KG1 (cell line): ENCODE data around the gene PABPN1.
"Not testable (repeated sequence)": the region's sequence is repeated elsewhere in the genome, so short reads cannot be mapped to it uniquely, and the experiment has no call there.

Source experiments
- DNase-seq: peaks from one replicate; lab custom pipeline; 2025; lab: John Stamatoyannopoulos, UW

Gene PABPN1

DNA sequence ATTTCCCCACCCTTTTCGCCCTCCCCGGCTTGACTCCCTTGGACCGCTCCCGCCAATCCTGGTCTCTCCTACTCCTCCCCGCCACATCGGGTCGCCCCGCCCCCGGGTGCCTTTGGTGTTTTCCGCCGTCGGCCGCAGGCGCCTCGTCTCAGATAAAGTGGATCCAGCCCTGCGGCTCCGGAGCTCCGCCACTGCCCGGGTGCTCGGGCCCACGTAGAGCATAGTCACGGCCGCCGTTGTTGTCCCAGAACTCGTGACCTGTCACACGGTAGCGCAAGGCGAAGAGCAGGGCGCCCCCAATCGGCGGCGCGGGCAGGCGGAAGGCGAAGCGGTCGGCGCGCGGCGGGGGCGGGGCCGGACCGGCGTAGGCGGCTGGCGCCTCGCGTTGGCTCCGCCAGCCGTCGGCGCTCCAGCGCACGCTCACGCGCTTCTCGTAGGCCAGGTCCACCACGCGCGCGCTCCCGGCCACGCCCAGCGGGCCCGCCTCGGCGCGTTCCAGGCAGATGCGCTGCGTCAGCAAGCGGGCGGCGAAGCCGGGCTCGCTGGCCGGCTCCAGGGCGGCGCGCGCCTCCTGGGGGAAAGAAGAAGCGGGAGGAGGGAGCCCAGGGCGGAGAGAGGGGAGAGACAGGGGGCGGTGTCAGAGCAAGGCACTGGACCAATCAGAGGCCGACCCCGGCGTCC is 19.8 kb upstream of the PABPN1 start:
- peak; percentile 89 for DNase-seq

DNA sequence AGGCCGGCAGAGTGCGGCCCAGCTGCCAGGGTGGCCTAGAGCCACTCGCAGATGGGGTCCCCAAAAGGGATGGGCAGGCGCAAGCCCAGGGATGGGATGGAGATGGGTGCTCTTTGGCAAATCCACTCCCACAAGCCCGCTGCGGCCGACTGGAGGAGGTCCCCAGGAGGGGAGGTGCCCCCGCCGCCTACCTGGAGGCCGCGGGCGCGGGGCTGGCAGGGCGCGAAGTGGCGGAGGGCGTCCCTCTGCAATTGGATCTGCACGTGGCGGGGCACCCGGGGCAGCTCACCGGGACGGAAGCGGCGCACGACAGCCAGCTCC is 19.3 kb upstream of the PABPN1 start:
- DNase-seq, result peak; percentile 83

DNA sequence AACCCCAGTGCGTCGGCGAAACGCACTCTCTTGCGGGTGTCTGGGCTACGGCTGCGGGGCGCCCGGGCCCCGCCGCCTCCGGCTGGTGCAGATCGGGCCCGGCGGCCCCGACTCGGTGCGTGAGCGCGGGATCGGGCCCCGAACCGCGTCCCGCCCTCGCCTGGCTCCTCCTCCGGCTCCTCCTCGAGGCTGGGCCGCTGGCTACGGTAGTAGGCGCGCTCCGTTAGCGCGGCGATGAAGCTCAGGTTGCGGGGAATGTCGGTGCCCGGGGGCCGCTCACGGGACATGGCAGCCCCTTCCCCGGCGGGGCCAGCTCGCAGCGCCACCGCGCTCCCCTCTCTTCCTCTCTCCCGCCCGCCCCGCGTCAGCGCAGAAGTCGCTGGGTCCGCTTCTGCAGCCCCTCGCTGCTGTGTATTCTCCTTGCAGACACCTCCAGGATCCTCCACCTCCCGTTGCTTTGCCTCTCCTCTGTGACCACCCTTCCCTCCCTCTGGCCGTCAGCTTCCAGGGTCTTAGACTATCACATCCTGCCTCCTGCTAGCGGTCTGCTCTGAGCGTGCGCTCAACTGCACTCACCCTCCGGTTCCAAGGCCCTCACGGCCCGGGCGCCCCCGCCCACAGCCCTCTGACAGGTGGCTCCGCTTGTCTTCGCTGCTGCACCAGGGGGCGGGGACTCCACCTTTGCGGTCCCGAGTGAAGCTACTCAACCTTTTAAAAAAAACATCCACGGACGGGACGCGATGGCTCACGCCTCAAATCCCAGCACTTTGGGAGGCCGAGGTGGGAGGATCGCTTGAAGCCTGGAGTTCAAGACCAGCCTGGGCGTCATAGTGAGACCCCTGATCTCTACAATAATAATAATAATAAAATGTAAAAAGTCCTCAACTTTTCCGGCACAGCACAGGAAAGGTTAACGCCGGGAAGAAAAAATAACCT is 18.7 kb upstream of the PABPN1 start, which contains the start of gene PPP1R3E:
Gene PPP1R3E, minus strand, starts transcription at position 570 of the 936 bp plus-strand sequence. Its CDS starts 283 bp downstream, at position 287.
- DNase-seq, result peak; percentile 53

DNA sequence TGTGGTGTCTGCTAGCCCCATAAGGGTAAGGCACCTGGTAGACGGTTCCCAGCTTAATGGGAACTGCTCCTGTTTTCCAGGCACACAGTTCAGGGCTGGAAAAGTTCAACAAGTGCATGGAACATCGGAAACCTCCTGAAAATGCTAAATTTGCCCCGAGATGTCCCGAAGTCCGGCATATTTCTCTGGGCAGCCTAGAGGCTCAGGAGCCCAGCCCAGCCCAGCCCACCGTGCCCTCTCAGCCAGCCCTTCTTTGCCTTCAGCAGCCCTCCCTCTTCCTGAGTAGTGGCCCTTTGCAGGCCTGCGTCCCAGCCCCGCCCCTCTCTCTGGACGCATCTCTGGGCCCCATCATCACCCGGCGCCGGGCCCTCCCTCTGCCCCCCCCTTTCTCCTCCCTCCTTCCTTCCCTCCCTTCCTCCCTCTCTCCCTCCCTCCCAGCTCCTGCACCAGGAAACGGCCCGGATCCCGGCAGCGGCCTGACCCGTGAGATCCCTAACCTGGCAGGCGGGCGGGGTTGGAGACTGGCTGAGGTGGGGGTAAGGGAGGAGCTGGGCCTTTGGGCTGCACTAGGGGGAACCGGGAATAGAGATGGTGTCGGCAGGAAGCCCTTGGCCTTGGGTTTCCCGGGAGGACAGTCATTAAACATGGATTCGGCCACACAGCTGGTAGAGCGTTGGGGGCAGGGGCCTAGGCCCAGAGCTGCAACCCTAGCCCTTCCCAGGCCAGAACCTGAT is 14.7 kb upstream of the PABPN1 start, which contains the start of gene BCL2L2:
Gene BCL2L2, plus strand, starts transcription at position 422 of the 734 bp plus-strand sequence. CDS start 935 bp downstream, outside the sequence.
- peak; percentile 72 for DNase-seq

DNA sequence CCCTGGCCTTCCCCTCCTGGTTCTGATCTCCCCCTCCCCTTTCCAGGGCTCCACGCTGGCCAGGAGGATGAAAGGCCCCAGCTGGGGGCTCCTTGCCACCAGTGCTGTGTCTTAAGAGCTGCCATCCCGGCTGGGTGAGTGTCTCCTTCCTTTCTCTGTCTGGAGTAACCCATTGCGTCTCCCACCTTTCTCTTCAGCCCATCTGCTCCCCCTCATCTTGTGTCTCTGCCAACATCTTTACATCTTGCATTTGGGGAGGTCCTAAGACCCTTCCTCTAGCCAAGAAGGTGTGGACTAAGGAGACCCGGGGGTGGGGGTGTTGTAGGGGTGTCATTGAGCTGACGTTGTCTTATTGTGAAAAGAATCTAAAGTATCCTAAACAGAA is 14.1 kb upstream of the PABPN1 start:
- no peak for DNase-seq

DNA sequence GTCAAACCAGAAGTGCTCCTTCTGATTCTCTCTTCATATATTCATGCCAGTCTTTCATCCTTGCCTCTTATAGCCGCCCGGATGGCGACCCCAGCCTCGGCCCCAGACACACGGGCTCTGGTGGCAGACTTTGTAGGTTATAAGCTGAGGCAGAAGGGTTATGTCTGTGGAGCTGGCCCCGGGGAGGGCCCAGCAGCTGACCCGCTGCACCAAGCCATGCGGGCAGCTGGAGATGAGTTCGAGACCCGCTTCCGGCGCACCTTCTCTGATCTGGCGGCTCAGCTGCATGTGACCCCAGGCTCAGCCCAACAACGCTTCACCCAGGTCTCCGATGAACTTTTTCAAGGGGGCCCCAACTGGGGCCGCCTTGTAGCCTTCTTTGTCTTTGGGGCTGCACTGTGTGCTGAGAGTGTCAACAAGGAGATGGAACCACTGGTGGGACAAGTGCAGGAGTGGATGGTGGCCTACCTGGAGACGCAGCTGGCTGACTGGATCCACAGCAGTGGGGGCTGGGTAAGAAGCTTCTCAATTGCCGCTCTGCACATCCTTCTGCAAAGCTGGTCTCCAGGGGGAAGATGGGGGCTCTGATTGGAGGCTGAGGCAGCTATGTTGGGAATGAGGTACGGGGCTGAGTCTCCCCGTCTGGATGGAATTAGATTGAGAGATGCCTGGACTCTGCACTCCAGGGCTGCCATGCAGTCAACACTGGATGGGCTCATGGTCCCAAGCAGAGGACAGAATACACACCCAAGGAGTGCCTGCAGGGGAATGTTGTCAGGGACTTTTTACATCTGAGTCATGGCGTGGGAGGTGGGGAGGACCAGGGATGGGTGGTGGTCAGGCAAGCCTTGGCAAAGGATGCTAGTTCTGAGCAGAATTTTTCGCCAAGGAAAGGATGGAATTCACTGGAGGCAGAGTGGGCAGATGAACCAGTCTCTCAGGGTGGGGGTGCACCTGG is 13.3 kb upstream of the PABPN1 start:
- DNase-seq, result no peak

DNA sequence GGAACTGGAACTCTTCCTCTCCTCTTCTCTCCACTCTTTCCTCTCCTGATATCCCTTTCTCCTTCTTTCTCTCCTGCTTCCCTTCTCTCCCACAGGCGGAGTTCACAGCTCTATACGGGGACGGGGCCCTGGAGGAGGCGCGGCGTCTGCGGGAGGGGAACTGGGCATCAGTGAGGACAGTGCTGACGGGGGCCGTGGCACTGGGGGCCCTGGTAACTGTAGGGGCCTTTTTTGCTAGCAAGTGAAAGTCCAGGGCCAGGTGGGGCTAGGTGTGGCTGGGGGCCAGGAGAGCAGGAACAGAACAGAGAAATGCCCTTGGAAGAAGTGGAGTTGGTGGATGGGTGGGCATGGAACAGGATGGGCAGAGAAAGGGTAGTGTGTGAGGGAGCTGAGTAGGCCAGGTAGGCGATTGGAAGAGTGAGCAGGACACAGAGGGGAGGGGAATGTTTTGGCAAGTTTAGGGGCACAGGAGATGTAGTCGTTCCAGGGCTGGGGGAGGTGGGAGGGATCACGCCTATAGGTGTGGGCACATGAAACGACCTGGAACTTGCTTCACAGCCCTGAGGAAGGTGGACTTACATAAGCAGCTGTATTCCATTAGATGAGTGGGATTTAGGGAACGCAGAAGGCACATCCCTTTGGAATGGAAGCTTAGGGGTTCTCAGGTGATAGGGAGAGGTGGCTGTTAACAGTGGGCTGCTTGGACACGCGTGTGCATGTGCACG is 12.4 kb upstream of the PABPN1 start:
- DNase-seq, result no peak

DNA sequence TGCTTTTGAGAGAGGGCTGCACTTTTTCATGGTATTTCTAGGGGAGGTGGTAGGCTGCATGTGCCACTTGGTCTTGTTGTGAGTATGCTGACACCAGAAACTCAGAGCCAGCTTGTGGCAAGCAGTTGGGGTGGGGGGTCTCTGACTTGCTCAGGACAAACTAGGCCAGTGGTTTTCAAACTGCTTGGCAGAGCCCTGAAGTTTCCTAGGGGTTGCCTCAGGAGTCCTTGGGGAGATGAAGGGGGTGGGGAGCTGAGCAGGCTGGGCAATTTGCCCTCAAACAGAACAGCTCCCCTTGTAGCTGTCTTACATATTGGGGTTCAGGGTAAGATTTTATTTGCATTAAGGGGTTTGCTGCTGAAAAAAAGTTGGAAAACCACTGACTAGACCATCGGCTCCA is 10.7 kb upstream of the PABPN1 start:
- no peak for DNase-seq

DNA sequence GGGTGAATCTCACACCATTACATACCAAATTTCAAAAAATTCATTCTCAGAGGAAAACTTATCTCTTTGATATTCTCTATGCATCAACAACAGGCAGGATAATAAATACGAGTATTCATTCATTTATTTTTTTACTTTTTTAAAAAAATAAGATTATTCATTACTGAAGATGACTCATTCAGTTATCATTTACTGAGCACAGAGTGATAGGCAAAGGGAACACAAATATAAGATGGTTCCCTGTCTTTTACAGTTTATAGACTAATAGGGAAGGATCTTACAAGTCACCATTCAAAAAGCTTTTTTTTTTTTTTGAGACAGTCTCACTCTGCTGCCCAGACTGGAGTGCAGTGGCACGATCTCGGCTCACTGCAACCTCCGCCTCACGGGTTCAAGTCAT is 5.0 kb upstream of the PABPN1 start:
- DNase-seq, result no peak

DNA sequence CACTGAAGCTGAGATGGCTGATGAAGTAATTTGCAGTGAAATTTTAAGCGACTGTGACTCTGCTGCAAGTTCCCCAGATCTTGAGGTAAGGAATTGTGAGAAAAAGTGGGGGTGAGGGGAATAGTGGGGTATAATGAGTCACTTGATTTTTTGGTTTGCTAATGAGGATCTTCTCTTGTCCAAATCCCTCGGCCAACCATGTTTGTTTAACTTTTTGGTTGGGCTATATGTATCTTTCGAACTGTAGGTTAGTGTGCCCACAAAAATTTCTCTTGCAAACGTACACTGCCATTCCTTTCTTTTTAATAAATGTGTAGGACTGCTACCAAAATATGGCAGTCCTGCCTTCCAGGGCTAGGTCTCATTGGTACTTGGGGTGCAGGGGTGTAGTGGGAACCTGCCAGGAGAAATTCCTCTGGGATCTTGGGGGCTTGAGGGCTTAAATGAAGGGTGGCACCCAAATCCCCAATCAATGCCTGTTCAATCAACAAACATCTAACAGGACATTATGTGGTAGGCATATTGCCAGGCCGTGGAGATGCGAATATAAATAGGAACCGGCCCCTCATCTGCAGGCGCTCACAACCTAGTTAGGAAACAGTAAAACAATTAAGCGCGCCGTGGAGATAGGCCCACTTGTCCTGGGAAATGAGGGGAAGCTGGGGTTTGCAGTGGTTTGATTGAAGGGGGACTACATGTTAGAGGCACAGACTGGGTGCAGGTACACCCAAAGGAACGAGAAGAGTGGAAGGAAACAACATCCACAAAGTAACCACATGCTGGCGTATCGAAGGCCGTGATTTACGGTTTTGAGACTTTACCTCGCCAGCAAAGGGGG is 1.3 kb upstream of the PABPN1 start:
- DNase-seq, result no peak

DNA sequence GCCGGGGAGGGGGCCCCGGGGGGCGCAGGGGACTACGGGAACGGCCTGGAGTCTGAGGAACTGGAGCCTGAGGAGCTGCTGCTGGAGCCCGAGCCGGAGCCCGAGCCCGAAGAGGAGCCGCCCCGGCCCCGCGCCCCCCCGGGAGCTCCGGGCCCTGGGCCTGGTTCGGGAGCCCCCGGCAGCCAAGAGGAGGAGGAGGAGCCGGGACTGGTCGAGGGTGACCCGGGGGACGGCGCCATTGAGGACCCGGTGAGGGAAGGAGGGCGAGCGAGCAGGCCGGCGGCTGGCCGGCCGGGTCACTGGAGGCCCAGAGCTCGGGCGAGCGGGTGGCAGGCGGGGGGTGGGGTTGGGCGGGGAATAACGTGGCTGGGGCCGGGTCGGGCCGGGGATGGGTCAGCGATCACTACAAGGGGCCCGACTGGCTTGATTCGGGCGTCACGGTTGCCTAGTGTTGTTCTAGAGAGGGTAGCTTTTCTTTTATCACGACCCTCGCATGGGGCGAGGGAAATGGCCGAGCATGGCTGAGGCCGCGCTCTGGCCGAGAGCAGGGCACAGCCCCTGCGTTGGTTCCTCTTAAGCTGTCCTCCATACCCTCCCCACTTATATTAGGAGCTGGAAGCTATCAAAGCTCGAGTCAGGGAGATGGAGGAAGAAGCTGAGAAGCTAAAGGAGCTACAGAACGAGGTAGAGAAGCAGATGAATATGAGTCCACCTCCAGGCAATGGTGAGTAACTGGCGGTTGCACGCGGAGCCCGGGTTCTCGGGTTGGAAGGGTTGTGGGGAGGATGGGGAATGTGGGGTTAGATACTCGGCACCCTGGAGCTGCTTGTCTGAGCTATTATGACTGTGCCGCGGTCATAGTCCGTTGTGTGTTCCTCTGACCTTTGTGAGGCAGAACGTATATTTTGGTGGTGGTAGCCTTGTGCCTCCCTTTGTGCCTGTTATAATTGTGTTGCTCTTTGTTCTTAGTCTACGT is 603 bp downstream of the PABPN1 start:
- DNase-seq, result no peak

DNA sequence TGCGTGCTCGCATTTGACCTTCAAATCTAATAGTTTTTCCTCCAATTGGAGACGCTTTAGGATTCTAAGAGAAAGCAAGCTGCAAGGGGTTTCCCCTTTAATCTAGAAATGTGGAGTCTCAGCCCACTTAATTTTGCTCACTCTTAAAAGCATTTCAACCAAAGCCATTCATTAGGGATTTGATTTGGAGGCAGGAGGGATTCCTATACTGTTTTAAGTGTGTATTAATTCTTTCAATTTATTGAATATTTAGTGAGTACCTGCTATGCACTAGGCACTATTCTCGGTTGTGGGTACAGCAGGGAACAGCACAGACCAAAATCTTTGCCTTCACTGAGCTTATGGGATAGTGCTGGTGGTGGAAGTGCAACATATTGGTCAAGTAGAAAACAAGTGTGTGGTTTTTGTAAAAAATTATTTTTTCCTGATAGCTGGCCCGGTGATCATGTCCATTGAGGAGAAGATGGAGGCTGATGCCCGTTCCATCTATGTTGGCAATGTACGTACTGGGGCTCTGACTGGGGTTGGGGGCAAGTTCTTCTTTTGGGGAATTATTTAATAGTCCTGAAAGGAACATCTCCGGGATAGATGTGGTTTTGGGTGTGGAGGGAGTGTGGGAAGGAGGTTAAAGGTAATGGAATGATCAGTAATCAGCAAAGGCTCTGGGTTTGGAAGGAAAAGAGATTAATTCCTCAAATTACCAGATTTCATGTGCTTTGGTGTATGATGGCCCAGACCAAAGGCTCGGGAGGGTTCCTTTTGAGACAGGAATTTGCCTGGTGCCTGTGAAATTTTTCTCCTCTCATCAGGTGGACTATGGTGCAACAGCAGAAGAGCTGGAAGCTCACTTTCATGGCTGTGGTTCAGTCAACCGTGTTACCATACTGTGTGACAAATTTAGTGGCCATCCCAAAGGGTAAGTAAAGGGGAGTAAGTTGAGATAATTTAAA is 1.6 kb downstream of the PABPN1 start:
- DNase-seq, result no peak

DNA sequence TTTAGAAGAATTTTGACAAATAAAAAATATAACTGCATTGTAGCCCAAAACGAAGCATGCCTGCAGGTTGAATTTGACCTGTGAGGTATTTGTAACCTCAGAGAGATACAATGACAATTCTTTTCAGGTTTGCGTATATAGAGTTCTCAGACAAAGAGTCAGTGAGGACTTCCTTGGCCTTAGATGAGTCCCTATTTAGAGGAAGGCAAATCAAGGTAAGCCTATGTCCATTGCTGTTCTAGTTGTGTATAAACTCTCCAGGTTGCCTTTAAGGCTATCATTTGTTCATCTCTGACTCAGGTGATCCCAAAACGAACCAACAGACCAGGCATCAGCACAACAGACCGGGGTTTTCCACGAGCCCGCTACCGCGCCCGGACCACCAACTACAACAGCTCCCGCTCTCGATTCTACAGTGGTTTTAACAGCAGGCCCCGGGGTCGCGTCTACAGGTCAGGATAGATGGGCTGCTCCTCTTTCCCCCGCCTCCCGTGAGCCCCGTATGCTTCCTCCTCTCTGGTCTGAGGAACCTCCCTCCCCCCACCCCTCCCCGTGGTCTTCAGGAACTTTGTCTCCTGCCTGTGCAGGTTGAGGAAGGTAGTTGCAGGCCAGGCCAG is 2.7 kb downstream of the PABPN1 start:
- DNase-seq, result no peak

DNA sequence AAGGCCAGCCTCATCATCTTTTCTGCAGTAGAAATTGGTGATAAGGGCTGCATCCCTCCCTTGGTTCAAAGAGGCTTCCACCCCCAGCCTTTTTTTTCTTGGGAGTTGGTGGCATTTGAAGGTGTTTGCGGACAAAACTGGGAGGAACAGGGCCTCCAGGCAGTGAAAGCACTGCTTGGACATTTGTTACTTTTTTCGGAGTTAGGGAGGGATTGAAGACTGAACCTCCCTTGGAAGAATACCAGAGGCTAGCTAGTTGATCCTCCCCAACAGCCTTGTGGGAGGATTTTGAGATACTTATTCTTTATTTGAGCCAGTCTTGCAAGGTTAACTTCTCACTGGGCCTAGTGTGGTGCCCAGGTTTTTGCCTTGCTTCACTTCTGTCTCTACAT is 3.2 kb downstream of the PABPN1 start:
- no peak for DNase-seq

DNA sequence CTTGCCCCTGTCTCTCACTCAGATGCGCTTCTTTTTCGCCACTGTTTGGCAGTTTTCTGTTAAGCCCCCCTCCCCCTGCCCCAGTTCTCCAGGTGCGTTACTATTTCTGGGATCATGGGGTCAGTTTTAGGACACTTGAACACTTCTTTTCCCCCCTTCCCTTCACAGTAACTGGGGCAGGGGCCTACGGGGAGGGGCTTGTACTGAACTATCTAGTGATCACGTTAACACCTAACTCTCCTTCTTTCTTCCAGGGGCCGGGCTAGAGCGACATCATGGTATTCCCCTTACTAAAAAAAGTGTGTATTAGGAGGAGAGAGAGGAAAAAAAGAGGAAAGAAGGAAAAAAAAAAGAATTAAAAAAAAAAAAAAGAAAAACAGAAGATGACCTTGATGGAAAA is 3.7 kb downstream of the PABPN1 start:
- DNase-seq, result no peak

DNA sequence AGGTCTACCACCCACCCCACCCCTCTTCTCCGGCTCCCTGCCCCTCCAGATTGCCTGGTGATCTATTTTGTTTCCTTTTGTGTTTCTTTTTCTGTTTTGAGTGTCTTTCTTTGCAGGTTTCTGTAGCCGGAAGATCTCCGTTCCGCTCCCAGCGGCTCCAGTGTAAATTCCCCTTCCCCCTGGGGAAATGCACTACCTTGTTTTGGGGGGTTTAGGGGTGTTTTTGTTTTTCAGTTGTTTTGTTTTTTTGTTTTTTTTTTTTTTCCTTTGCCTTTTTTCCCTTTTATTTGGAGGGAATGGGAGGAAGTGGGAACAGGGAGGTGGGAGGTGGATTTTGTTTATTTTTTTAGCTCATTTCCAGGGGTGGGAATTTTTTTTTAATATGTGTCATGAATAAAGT is 4.5 kb downstream of the PABPN1 start:
- not testable (repeated sequence) for DNase-seq
